GM18873 (cell line): ENCODE measurements around the gene BICDL2.
A peak's percentile ranks its signal among the peaks of the same experiment; 100 is the strongest.
"Not testable (repeated sequence)": the region's sequence is repeated elsewhere in the genome, so short reads cannot be mapped to it uniquely, and the experiment has no call there.

Source experiments
- ATAC-seq: cut with Tn5 transposase; IDR thresholded peaks from one replicate; pipeline ENCODE4 v1.9.1; 2021; ENCODE audit warnings: mild to moderate bottlenecking, moderate library complexity, moderate number of reproducible peaks; ENCODE audit not compliant: unreplicated experiment, low FRiP score

BICDL2 gene

DNA sequence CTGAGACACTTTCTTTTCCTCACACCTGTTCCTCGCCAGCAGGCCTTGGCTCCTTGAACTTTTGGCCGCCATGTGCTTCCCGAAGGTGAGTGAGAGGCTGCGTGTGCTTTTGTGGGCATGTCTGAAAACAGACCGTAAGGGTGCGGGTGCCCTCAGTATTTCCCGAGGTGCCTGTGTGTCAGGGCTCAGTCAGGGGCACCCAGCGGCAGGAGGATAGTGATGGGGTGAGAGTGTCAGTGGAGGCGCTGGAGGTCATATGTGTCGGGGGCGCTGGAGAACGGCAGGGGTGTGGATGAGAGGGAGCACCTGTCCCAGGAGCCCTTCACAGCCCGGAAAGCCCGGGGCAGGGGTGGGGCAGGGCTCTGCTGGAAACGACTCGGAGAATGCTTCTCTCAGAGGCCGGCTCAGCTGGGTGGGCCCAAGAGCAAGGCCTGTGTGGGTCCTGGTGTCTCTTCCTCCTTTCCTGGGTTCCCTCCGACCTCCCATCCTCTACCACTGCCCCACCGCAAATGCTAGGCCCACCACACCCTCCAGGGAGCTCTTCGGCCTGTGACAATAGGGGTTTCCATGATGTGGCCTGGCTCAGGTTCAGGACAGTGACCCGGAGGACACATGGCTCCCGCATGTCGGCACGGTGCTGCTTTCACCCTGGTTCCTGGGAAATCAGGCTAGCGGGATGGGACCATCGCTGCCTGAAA lies 29.1 kb upstream of the BICDL2 start:
- no peak for ATAC-seq

- ATAC-seq: no peak
Measured at GRCh38 chr16:3065069-3065741, 28.5 kb upstream of the BICDL2 start, which contains the start of gene IL32. Gene IL32, plus strand, starts transcription at chr16:3065640. Its CDS starts 172 bp downstream, at chr16:3065812.

DNA sequence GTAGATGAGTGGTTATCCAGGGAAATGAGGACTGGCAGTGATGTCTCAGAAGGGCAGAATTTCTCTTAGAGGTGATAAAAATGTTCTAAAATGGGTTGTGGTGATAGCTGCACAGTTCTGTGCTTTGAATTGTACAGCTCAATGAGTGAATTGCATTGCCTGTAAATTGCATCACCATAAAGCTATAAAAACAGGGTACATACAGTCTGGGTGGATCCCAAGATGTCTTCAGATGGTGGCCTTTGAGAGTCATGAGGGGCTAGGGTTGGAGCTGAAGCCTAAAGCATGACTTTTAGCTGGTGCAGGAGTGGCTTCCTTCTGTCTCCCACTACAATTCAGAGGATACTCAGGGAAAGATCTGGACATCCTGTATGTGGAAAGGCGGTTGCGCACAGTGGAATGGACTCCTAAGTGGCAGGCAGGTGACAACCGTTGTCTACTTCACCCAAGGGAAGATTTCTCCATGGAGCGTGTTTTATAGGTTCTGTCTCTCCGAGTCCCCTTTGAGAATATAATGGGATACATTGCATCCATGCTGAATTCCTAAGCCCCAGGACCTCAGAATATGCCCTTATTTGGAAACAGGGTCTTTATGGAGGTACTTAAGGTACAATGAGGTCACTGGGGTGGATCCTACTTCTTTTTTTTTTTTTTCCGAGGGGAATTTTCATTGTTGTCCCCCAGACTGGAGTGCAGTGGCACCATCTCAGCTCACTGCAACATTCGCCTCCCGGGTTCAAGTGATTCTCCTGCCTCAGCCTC lies 27.1 kb upstream of the BICDL2 start:
- ATAC-seq: no peak

DNA sequence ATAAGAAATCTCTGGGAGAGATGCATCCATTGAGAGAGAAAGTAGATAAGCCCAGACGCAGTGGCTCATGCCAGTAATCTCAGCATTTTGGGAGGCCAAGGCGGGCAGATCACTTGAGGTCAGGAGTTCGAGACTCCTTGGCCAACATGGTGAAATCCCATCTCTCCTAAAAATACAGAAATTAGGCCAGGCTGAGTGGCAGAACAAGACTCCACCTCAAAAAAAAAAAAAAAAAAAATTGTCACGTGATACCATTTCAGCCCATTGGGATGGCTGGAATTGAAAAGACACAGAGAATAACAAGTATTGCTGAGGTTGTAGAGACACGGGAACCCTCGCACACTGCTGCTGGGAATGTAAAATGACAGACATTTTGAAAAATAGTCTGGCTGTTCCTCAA lies 25.8 kb upstream of the BICDL2 start:
- no peak for ATAC-seq

- ATAC-seq: no peak
Measured at GRCh38 chr16:3060339-3061127, 23.8 kb upstream of the BICDL2 start.

- no peak for ATAC-seq
Measured at GRCh38 chr16:3059723-3060242, 23.0 kb upstream of the BICDL2 start.

DNA sequence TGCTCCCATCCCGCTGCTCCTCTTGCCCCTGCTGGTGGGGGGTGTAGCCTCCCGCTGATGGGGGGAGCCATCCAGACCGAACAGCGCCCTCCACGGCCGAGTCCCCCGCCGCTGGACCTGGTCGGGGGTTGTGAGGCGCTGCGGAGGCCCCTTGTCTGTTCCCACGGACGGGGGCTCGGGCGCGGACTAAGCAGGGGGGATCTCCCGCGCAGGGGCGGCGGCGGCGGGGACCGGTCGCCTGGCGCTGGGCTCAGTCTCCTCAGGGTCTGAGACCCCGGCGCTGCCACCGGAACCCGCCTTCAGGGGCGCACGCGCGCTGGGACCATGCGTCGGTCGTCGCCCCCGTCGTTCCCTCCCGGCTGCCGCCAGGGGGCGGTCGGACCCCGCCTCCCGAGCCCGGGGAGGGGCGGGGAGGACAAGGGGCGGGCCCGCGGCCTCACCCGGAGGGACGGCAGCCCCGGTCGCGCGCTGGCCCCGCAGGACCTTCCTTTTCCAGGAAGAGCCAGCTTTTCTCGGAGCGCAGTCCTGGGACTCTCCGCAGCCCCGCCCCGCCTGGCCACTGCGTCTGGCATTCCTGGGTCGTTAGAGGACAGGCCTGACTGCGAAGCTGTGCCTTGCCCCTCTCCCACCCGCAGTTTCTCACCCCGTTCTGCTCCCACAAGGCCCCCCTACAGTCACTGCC lies 22.4 kb upstream of the BICDL2 start:
- ATAC-seq: peak; percentile 48

- ATAC-seq: no peak
Measured at GRCh38 chr16:3058139-3059030, 21.6 kb upstream of the BICDL2 start.

DNA sequence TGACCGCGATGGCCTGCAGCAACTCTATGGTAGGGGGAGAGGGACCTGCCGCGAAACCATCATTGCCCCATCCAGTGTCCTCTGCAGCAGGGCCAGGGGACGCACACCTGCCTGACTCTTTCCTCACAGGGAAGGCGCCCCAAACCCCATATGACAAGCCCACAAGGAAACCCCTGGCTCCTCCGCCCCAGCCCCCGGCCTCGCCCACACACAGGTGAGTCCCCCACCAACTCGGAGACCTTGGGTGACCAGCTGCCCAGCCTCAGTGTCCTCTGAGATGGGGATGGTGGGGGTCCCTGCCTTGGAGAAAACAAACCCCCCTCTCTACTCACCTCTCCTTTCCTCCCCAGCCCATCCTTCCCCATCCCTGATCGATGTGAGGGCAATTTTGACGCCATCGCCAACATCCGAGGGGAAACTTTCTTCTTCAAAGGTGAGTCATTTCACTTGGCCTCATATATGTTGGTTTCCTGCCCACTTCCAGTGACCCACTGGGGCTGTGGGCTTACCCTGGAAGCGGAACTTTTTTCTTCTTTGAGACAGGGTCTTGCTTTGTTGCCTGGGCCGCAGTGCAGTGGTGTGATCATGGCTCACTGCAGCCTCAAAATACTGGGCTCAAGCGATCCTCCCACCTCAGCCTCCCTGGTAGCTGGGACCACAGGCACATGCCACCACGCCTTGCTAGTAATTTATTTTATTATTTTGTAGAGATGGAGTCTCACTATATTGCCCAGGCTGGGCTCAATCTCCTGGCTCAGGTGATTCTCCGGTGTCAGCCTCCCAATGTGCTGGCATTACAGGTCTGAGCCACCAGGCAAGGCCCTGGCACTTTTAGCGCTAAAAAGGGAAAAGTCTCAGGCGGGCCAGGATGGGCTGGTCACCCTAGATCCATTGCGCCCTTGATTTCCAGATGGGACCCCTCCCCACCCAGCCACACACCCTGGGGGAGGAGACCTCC lies 20.7 kb upstream of the BICDL2 start:
- ATAC-seq: no peak

GRCh38 chr16:3056336-3057180 lies 19.8 kb upstream of the BICDL2 start:
- ATAC-seq: no peak

DNA sequence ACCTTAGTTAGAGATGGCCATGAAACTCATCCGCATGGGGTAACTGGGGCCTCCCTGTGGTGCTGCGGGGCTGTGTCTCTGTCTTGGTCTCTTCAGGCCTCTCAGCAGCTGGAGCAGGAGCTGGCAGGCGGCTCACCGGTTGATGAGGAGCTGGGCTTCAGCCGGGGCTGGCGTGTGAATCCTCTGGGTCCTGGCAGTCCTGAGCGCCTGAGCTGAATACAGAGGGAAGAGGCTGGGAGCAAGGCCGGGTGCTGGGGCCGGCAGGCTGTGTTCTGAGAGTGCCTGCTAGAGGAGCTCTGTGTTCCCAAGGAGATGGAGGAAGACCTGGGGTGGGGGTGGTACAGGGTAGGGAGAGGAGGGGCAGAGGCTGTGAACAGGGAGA lies 19.0 kb upstream of the BICDL2 start:
- not testable (repeated sequence) for ATAC-seq

- ATAC-seq: no peak
Measured at GRCh38 chr16:3054965-3055733, 18.4 kb upstream of the BICDL2 start.

GRCh38 chr16:3053330-3053710 lies 16.6 kb upstream of the BICDL2 start:
- ATAC-seq: not testable (repeated sequence)

- not testable (repeated sequence) for ATAC-seq
Measured at GRCh38 chr16:3052571-3053329, 16.0 kb upstream of the BICDL2 start.

- ATAC-seq: no peak
Measured at GRCh38 chr16:3051494-3051893, 14.8 kb upstream of the BICDL2 start.
